ENCODE measurements around the gene NCK2.

Gene NCK2

DNA sequence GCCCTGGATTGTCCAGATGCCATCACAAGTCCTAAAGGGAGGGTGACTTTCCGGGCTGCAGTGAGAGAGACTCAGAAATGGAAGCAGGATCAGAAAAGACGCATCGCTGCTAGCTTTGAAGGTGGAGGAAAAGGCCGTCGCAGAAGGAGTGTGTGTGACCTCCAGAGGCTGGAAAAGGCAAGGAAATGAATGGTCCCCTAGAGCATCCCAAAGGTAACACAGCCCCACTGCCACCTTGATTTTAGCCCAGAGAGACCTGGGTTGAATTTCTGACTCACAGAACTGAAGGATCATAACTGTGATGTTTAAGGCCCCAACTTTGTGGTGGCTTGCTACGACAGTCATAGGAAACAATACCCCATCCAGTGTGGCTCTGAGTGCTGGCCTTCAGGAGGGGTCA, 8.6 kb upstream of the NCK2 start:
- no peak for DNase-seq (ENCODE audit: low spot score)

DNA sequence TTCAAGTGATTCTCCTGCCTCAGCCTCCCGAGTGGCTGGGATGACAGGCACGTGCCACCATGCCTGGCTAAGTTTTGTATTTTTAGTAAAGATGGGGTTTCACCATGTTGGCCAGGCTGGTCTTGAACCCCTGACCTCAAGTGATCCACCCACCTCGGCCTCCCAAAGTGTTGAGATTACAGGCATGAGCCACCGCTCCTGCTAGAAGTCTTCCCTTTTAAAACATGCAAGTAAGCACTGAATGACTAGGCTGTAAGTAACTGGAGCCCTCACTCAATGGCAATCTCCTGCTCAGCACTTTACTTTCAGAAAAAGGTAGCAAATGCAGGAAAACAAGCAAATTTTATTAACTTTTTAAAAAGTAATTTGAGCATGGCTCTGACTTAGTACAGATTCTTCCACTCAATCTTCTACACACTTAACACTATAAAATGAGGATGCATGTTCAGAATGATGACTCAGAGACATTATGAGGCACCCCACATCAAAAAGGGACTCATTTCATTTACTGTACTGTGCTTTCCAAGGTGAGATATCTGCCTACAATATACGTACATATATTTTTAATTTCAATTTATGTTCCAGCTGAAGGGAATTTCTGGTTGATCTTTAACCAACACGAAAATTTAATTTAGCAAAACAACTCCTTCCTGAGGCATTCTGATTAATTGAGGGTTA, 6.6 kb upstream of the NCK2 start:
- no peak for DNase-seq (ENCODE audit: low spot score)

DNA sequence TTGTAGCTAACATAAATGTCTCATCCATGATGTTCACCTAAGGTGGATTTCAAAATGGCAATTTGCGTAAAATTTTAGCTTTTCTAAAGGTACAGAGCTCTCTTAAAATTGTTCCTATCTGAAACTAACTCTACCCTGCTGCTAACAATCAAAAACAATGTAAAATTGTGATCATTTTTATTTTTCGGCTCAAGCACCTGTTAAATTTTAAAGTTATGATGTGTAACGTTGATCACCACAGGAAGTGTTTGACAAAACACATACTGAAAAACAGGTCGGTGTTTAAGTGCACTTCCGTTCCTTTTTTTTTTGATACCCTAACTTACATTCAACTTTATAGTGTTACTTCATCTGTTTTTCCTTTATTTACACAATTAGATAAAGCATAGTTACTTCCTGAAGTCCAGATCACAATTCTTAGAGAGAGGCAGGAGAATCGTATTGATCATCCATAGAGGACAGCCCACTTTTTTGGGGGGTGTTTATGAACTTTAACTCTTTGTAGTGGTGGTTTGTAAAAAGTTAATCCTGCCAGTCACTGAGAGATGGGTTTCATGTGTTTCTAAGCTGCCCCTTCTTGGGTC, 6.0 kb upstream of the NCK2 start:
- no peak for DNase-seq (ENCODE audit: low spot score)

DNA sequence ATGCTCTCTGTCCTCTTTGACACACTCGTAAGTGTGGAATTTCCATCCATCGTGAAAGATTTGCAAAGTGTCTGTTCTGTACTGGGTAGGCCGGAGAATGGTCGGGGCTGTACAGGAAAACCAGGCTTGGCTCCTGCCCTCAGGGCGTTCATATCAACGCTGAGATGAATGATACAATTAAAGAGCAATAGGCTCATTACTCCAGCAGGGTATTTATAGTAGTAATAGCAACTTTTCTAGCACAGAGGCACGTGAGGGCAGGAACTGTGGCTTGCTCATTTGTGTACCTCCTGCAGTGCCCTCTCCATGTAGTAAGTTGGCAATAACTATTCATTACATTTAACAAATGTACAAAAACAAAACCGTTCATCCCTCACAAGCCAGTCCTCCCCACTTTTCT, 5.3 kb upstream of the NCK2 start:
- DNase-seq (ENCODE audit: low spot score): peak; percentile 70

DNA sequence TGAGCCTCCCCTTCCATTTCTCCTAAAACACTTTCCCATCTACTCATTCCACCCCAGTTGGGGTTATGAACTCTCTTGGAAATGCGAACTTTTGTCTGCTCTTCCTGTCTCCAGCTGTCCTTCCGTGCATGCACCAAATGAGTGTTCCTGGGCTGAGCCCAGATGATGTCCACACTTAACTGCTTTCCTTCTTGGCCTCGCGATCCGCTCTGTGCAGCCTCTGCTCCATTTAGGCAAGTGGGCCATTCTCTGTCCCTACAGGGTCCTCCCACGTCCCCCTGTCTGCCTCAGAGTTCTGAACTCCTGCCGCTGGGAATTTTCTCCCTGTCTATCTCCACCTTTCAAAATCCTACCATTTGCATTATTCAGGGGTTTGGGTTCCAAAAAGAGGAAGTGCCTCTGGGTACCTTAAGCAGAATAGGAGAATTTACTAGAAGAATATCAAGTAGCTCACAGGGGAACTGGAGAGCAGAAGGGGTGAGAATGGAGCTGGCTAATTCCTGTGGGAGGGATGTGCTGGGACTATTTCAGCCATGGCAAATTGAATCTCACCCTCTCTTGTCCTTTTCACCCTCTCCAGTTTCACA, 4.7 kb upstream of the NCK2 start:
- DNase-seq (ENCODE audit: low spot score): no peak

DNA sequence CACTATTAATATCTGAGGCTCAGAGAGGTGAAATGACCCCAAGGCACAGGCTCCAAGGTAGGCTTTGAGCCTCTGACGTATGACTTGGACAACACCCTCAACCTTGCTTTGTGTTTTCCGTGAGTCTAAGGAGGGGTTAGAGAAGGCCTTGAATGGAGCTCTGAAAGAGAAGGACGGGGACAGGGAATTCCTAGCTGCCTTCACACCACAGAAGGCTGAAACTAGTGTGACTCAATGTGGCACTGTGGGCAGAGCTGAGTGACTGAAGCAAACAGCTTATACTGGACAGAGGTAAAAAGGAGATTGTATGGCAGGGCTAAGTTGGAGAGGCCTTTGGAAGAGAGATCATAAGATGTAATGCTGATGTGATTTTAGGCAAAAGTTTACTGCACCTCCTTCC, 3.5 kb upstream of the NCK2 start:
- DNase-seq (ENCODE audit: low spot score): no peak

DNA sequence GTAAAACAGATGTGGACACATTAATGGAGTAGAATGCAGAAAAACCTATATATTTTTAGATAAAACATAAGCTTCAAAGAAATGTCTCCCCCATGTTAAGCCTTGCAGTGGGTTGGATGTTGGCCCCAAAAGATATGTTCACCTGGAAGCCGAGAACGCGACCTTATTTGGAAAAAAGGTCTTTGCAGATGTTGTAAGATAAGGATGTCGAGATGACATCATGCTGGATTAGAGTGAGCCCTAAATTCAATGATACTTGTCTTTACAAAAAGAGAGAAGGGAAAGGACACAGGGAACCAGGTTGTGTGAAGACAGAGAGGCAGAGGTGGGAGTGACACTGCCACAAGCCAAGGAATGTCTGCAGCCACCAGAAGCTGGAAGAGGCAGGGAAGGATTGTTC, 3.1 kb upstream of the NCK2 start:
- no peak for DNase-seq (ENCODE audit: low spot score)

DNA sequence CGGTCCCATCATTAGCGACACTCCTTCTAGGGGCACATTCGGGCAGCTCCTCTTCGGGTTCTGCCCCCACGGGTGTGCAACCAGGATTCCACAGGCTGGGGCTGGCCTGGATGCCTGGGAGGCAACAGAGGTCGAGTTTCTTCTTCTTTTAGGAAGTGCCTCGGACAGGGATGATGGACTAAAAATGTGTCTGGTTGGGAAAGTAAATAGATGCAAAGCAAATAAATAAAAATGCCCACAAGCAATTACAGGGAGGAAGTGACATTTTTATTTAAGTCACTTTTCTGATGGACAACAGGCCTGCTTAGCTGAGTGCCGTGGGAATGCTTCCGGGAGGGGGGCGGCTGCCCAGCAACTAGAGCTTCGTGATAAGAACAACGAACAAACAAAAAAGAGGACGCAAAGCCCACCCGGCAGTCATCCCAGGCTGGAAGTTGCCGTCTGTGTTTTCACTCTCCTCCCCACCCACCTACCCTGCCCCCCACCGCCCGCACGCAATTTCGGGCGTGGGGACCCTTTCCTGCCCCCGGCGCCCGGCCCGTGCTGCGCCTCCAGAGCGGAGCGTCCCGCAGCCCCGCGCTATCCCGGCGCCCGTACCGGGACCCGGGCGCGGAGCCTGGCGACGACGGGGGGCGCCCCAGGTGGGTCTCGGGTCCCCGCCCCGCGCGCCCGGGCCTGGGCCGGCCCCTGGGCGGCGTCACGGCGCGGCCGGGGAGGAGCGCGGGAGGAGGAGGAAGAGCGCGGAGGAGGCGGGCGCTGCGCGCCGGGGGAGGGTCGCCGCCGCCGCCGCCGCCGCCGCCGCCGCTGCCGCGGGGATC, 412 bp upstream of the NCK2 start:
- no peak for DNase-seq (ENCODE audit: low spot score)

DNA sequence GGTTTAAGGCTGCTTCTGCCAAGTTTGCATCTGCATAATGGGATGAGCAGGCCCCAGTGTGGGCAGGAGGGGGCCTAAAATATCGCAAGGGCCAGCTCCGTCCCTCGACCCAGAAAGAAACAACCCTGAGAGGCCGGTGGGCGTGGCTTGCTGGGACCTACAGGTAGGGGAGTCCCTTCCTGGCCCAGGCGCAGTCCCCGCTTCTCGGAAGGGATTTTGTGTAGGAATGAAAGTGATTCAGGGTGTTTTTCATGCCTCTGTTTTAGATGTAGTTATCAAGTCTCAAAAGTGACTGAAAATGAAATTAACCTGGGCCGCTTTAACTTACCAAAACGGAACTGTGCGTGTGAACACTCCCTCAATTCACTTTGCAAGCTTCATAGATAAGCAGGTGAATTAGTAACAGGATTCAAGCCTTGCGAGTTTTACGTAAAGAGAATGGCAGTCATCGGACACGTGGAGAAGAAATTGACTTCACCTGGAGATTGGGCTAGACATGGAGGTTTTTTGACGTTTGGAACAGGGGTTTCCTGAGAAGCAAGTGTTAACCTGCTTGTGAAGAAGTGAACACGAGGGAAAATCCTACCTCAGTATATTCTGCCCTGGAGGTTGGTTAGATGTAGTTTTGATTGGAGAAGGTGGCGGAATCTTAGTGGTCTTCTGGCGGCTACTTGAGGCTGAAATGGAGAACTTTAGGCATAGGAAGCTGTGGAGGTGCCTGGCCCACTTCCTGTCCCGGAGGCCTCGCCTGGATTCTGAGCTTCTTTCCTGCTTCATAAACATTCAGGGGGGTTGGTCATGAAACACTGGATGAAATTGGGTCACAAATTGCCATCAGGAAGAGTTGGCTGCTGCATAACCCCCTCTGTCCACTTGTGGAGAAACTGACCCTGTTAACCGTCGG, 1.7 kb downstream of the NCK2 start:
- peak; percentile 91 for DNase-seq (ENCODE audit: low spot score)

DNA sequence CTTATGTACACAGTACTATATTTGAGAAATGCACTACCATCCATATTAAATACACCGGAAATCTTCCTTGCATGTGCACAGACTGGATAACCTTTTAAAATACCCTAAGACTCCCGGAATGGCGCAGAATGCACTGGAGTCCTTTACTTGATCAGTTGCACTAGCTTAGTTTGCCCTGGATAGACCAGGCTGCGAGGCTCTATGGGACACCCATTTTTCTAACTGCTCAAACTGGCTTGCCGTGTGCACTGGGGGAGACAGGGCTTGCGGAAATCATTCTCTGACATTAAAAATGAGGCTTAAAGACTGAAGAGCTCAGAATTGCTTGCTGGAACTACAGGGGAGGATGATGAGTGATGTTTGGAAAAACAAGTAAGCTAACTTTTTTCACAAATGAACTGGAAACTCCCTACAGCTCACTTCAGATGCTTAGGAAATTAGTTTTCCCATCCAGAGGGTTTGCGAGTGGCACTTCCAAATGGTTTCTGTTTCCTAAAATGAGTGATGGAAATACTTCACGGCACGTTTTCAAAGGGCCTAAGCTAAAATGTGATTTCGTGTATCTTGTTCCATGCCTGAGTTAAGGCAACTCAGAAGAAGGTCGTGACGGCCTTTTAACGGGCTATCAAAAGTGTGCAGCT, 2.7 kb downstream of the NCK2 start:
- DNase-seq (ENCODE audit: low spot score): no peak

DNA sequence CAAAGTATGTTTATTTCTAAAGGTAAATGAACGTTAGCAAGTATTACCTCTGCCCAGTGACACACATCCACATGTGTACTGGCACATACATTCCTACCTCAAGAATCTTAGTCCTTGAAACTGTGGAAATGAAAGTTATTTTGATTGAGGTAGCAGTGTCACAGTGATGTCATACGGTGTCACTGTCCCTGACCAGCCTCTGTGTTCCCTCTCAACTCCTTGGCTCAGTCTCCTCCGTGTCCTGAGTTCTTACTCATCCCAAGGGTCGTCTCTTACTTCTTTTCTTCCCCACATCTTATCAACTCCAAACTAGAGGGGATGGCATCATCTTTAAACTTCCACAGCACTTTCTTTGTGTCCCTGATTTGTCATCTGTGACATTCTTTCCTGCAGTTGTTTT, 3.3 kb downstream of the NCK2 start:
- DNase-seq (ENCODE audit: low spot score): no peak

DNA sequence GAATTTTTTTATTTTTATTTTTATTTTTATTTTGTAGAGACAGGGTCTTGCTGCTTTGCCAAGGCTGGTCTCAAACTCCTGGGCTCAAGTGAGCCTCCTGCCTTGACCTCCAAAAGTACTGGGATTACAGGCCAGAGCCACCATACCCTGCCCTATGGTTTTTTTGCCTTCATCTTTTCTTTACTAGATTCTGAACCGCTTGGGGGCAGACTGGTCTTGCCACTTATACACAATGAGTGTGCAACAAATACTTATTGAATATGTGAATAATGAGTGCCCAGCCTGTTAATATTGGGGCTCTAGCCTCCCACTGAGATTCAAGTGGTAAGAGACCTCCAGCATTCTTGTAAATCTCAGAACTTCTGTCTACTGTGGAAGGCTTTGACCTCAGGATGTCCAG, 3.9 kb downstream of the NCK2 start:
- DNase-seq (ENCODE audit: low spot score): no peak

DNA sequence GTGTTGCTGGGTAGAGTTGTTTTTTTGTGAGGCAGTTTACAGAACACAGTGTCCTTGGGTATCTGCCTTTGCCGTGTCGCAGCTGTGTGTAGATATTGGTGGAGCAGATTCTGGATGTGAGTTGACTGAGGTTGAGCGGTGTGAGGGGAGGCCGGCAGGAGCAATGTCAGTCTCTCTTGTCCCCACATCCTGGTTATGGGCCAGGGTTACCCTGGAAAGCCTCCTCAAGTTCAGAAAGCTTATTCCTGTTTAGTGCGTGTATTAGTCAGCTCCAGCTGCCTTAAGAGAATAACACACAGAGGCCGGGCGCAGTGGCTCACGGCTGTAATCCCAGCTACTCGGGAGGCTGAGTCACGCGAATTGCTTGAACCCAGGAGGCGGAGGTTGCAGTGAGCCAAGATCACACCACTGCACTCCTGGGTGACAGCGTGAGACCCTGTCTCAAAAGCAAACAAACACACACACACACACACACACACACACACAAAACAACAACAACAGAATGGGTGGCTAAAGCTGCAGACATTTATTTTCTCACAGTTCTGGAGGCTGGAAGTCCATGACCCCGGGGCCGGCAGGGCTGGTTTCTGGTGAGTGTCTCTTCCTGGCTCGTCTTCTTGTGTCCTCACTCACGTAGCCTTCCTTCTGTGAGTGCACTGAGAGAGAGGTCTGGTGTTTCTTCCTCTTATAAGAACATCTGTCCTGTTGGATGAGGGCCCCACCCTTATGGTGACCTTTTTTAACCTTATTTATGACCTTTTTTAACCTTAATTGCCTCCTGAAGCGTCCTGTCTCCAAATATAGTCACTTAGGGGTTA, 5.1 kb downstream of the NCK2 start:
- DNase-seq (ENCODE audit: low spot score): peak; percentile 57

DNA sequence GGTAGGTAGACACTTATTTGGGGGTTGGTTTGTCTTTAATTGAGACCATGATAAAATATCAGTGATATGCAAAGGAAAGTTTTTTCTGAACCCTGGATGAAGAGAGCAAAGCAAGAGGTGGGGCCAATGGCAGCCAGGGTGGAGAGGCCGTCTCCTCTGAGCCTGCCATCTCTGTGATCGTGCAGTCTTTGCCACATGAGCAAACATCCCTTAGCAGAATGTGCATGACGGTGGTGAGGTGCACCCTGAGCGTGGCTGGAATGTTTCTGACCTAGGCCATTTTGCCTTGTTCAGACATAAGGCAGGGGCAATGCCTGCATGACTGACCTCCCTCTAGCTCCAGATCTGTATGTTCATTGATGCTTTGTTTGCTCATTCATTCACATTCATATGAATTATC, 6.0 kb downstream of the NCK2 start:
- no peak for DNase-seq (ENCODE audit: low spot score)

DNA sequence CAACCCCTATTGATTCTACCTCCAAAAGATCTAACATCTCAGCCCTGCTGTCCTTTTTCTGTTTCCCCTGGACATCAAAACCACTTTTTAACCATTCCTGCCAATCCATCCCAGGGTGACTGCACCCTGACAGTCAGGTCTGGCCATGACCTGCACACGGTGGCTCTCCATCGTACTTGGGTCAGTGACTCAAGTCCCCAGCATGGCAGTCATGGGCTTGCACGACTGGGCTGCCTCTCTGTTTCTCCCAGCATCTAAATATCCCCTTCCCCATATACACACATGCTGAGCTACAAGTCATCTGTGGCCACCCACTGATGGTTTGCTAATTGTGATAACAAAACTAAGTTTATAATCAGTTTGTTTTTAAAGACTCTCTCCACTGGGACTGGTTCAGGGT, 6.6 kb downstream of the NCK2 start:
- DNase-seq (ENCODE audit: low spot score): no peak

DNA sequence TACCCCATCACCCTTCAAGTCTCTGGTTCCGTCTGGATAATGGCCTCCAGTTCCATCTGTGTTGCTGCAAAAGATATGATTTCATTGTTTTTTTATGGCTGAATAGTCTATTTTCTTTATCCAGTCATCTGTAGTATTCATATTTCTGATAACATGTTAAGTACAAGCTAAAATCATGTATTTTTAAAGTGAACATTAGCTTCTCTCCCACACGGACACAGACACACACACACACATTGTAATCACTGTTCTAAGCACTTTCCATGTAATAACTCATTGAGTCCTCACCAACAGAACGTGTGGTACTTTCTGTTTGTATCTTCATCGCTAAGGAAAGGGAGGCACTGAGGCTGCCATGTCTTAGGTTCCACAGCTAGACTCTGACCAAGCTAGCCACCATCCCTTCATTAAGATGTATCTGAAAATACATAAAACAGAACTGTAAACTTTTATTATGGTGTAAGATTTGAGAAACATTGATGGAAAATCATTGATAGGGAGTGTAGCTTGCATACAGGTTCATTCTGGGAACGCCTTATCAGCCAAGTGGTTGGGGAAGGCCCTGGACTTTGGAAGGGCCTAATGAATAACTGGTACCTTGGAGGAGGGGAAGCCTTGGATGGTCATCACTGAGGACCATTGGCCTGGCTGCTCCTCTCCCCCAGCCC, 8.1 kb downstream of the NCK2 start:
- no peak for DNase-seq (ENCODE audit: low spot score)

DNA sequence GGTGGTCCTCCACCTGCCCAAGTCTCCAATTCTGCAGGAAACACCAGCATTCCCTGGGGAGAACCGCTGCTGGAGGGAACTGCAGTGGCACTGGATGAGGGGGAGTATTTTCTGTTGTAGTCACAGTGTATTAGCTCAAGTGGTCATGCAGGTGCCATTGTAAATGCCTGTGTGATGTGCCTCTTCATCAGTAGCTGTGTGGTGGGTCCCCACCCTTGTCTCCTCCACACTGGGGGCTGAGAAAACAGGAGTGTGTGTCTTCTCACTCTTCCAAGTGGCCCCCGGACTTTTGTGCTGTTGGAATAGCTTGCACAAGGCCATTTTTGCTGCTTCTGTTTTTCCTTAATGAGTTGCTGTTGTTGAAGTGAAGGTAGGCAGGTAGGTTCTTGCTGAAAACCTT, 8.7 kb downstream of the NCK2 start:
- DNase-seq (ENCODE audit: low spot score): no peak

DNA sequence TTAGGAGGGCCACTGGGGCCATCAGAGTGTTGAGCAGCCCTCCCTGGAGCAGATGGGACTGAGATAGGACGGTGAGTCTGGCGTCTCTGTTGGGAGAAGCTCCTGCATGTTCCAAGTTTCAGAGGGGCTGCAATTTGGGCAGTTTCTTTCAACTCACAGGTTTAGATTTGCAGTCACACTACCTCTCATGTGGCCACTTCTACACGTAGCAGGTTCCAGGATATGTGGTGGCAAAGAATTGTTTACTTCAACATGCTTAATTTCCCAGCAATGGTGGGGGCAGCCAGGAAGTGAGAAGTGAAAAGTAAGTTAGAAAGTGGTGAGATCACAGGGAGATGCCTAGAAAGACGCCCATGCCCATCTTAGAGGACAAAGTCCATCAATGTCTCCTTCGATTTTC, 9.3 kb downstream of the NCK2 start:
- DNase-seq (ENCODE audit: low spot score): peak; percentile 76

DNA sequence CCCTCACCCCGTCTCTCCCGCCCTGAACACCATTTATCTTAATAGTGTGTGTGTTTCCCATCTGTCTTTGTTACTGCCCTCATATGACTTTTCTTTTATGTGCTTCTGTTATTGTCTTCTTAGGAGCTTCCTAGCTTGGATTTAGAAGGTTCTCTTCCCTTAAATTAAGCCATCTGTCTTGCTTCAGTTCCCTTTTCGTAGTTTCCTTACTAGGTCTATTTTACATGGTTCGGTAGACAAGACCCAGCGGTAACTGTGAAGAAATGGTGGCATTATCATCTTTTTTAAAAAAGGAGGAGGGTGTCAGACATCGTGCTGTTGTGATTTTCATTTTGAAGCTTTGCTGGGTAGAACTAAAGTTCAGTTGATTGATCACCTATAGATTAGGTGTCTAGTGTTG, 10.3 kb downstream of the NCK2 start:
- no peak for DNase-seq (ENCODE audit: low spot score)

DNA sequence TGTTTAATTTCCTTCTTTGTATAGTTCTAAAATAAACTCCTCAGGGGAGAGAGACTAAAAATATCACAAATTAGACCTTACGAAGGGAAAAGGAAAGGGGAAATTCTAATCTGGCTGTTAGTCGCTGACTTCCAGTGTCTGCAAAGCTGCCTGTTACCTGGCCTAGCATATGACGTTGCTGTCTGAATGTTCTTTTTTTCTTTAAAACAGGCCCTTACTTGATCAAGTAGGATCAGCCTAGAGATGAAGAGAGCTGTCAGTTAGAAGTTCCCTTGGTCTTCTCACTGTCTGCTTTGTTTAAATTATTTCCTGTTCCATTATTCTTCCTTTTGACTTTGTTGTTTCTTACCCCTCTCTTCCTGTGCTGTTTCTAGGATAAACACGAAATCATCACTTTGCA, 11.2 kb downstream of the NCK2 start:
- no peak for DNase-seq (ENCODE audit: low spot score)

Data from activated CD4-positive, alpha-beta T cell treated with anti-CD3 and anti-CD28 coated beads, Interleukin-2, Interleukin-4, amounts not matched to agents 100 ng/mL and 50 ng/mL, durations not matched to agents 16 hours and 8 hours (primary cell).